Measurements from ENCODE around the gene DMPK. TPM values are rescaled to one million over a fixed set of nuclear protein-coding genes. Genes with fewer than 3 reads are reported as not detected.

DMPK gene
- total and polyA plus RNA-seq, 9 of the 15 experiments (the other 6 are each of a cell fraction or from before 2014, with no cell fraction given) = 0.24 to 31.3 (median 7.3) TPM

- TF ChIP-seq COPS2 (conservative IDR thresholded peaks at IDR 0.05) (no peak), ZBED1 (IDR thresholded peaks at IDR 0.05) (no peak), CUX1 (CRISPR knock-in tag; IDR thresholded peaks at IDR 0.05) (no peak), SOX6 (IDR thresholded peaks at IDR 0.05) (peak; percentile 26; the same call in 1 of the 2 replicates), SNIP1 (IDR thresholded peaks at IDR 0.05; ENCODE audit: low read depth) (no peak), TAF9B (IDR thresholded peaks at IDR 0.05; ENCODE audit: partially characterized antibody) (no peak), TEAD1 (CRISPR knock-in tag; IDR thresholded peaks at IDR 0.05) (no peak), POLR2G (IDR thresholded peaks at IDR 0.05; ENCODE audit: low read depth, low read length) (peak; percentile 59), RBM15 (IDR thresholded peaks at IDR 0.05; ENCODE audit: insufficient read depth, low read length) (no peak), WHSC1 (IDR thresholded peaks at IDR 0.05; ENCODE audit: low read length) (no peak), HMG20A (CRISPR knock-in tag; conservative IDR thresholded peaks at IDR 0.05) (no peak), BRD4 (IDR thresholded peaks at IDR 0.05) (peak; percentile 92), NCOA1 (IDR thresholded peaks at IDR 0.05; ENCODE audit: low read depth) (no peak), XRCC3 (IDR thresholded peaks at IDR 0.05) (no peak), MYC (IDR thresholded peaks at IDR 0.05; ENCODE audit: low read depth, low read length) (peak; percentile 99), MYC (CRISPR knock-in tag; IDR thresholded peaks at IDR 0.05; ENCODE audit: borderline replicate concordance, low read depth) (peak; percentile 84; the same call in 1 of the 2 replicates), MIER1 (IDR thresholded peaks at IDR 0.05; ENCODE audit: low read depth) (0 out of 2 replicates have a peak, but pooled peaks have one; percentile 53), DIDO1 (tag; IDR thresholded peaks at IDR 0.05; ENCODE audit: low read depth) (0 out of 2 replicates have a peak, but pooled peaks have one; percentile 57), USF1 (CRISPR knock-in tag; IDR thresholded peaks at IDR 0.05) (no peak; the same call in 1 of the 2 replicates), PCBP1 (IDR thresholded peaks at IDR 0.05; ENCODE audit: low read depth, low read length, poor library complexity, severe bottlenecking) (no peak), THAP7 (CRISPR knock-in tag; IDR thresholded peaks at IDR 0.05) (no peak), IRF1 (CRISPR knock-in tag; IDR thresholded peaks at IDR 0.05; ENCODE audit: borderline replicate concordance) (no peak)
These were observed 42.5 kb downstream of the DMPK start (continued) for GRCh38 chr19:45739498-45740439.

Data from K562 (cell line).